ENCODE results near the gene MRPL41.
"Not testable (repeated sequence)": the region's sequence is repeated elsewhere in the genome, so short reads cannot be mapped to it uniquely, and the experiment has no call there.

MRPL41 gene

GRCh38 chr9:137554349-137554748 is 2.7 kb downstream of the MRPL41 start:
- DNase-seq: no peak

- no peak for DNase-seq
These were observed 3.5 kb downstream of the MRPL41 start for GRCh38 chr9:137555179-137555578.

GRCh38 chr9:137556069-137556838 is 4.6 kb downstream of the MRPL41 start:
- DNase-seq: no peak

- DNase-seq: no peak
These were observed 6.4 kb downstream of the MRPL41 start for GRCh38 chr9:137558127-137558526.

- DNase-seq: no peak
These were observed 12.5 kb downstream of the MRPL41 start for GRCh38 chr9:137564134-137564533.

- no peak for DNase-seq
These were observed 13.2 kb downstream of the MRPL41 start for GRCh38 chr9:137564817-137565411.

GRCh38 chr9:137568445-137568844 is 16.8 kb downstream of the MRPL41 start:
- DNase-seq: not testable (repeated sequence)

GRCh38 chr9:137569609-137570203 is 18.0 kb downstream of the MRPL41 start:
- no peak for DNase-seq

- DNase-seq: no peak
These were observed 18.9 kb downstream of the MRPL41 start for GRCh38 chr9:137570566-137570965.

GRCh38 chr9:137574192-137574591 is 22.5 kb downstream of the MRPL41 start:
- no peak for DNase-seq

- no peak for DNase-seq
These were observed 23.7 kb downstream of the MRPL41 start for GRCh38 chr9:137575364-137575715.

GRCh38 chr9:137575716-137576411 is 24.2 kb downstream of the MRPL41 start:
- DNase-seq: no peak

GRCh38 chr9:137578518-137579258 is 27.0 kb downstream of the MRPL41 start, which contains the start of gene DPH7:
Gene DPH7 (minus strand): TSS chr9:137578925. CDS start chr9:137578777, 148 bp downstream.
- DNase-seq: peak; percentile 94

GRCh38 chr9:137579259-137579604 is 27.6 kb downstream of the MRPL41 start:
- no peak for DNase-seq

- DNase-seq: peak; percentile 14
These were observed 28.7 kb downstream of the MRPL41 start for GRCh38 chr9:137580209-137580953.

GRCh38 chr9:137580954-137581322 is 29.3 kb downstream of the MRPL41 start:
- DNase-seq: no peak

- no peak for DNase-seq
These were observed 29.9 kb downstream of the MRPL41 start for GRCh38 chr9:137581361-137582285.

GRCh38 chr9:137582286-137582860 is 30.7 kb downstream of the MRPL41 start:
- DNase-seq: no peak

- DNase-seq: no peak
These were observed 31.7 kb downstream of the MRPL41 start for GRCh38 chr9:137583347-137583746.

- DNase-seq: no peak
These were observed 32.3 kb downstream of the MRPL41 start for GRCh38 chr9:137583957-137584356.

GRCh38 chr9:137586854-137587253 is 35.2 kb downstream of the MRPL41 start:
- DNase-seq: no peak

Data from NCI-H345 (cell line).